Fibroblast of villous mesenchyme (primary cell): Measurements from ENCODE around the gene MOV10L1. TPM values are rescaled to one million over a fixed set of nuclear protein-coding genes. Genes with fewer than 3 reads are reported as not detected.

Source experiments
- DNase-seq: peaks from one replicate; pipeline ENCODE4 v3.0.0-alpha.2; 2010; ENCODE audit warnings: low read depth
- H3K4me3 ChIP-seq: 2 replicates; pipeline ENCODE4 v1.5.1; 2011; ENCODE audit warnings: low read depth, mild to moderate bottlenecking, low read length
- CTCF ChIP-seq: IDR thresholded peaks from 2 replicates; pipeline ENCODE4 v1.5.1; 2012; ENCODE audit warnings: low read depth, mild to moderate bottlenecking, low read length; ENCODE audit not compliant: insufficient read depth
- total RNA-seq: library from RNA; depleted of rRNA; stranded (reverse); fragments of >200 nt; gene quantifications from 2 replicates; pipeline ENCODE4 v1.2.3, GENCODE V29; 2012

Gene MOV10L1
- total RNA-seq, 1 donor = 10.8 TPM

- DNase-seq = no peak
- TF ChIP-seq CTCF = no peak
- H3K4me3 ChIP-seq = no peak overlapping the region
Measured at GRCh38 chr22:50064453-50064852, 25.4 kb upstream of the MOV10L1 start.

- DNase-seq = no peak
- no peak for TF ChIP-seq CTCF
- no peak overlapping the region for H3K4me3 ChIP-seq
Measured at GRCh38 chr22:50067244-50067643, 22.6 kb upstream of the MOV10L1 start.

GRCh38 chr22:50068096-50068495 lies 21.7 kb upstream of the MOV10L1 start:
- TF ChIP-seq CTCF = no peak
- H3K4me3 ChIP-seq = no peak overlapping the region
- no peak for DNase-seq

GRCh38 chr22:50070366-50070765 lies 19.4 kb upstream of the MOV10L1 start:
- no peak overlapping the region for H3K4me3 ChIP-seq
- TF ChIP-seq CTCF = no peak
- no peak for DNase-seq

- TF ChIP-seq CTCF = no peak
- H3K4me3 ChIP-seq = no peak overlapping the region
- no peak for DNase-seq
Measured at GRCh38 chr22:50071432-50072166, 18.2 kb upstream of the MOV10L1 start.

GRCh38 chr22:50072167-50072555 lies 17.6 kb upstream of the MOV10L1 start:
- DNase-seq = no peak
- no peak for TF ChIP-seq CTCF
- H3K4me3 ChIP-seq = no peak overlapping the region
